ENCODE measurements around the gene REPIN1.

The REPIN1 gene

DNA sequence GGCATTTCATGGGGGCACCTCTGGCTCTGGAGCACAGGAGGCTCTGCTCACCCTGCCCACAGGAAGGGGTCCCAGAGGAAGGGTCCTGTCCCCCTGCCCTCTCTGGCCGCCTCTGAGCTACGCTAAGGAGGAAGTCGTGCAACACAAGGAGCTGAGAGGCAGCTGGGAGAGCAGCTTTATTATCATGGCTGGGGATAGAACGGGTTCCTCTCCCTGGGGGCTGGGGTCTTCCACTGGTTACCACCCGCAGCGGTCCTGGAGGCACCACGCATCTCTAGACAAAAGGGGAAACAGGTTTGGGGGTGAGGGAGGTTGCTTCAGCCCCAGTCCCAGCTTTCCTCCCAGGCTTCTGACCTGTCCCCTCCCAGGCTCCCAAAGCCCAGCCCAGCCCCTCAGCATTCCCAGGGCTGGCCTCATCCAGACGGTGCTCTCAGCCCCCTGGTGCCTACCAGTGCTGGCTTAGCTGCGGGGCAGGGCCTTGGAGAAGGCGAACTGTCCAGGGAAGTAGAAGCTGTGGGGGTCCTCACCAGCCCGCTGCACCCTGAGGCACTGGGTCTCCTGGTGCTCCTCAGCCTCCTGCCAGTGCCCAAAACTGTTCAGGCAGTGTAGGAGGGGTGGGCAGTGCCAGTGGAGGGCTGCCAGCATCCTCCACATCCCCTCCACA is 30.3 kb upstream of the REPIN1 start:
- Histone ChIP-seq H3K27ac (ENCODE audit: extremely low read depth, low read depth, low read length) (no peak overlapping the region), H3K4me3 (ENCODE audit: low read depth, low read length) (no peak overlapping the region), H3K9me3 (ENCODE audit: control insufficient read depth, insufficient read depth, low read depth, low read length) (no peaks in the 10 kb centered on the region), H3K36me3 (ENCODE audit: control insufficient read depth in 2 of 2, insufficient read depth in 1 of 2, low read length in 2 of 2) (peaks cover 0 to 39% of the 10 kb centered on the region in 2 experiments; a peak in 1 of 3 replicates), H3K4me1 (ENCODE audit: control insufficient read depth, insufficient read depth, low read length) (no peaks in the 10 kb centered on the region)
- CTCF ChIA-PET, result interaction anchor here (0.6 kb wide), 1 partner anchor 80 kb away, joined by 3 read pairs; no protein-coding TSS in a partner anchor
- POLR2A ChIA-PET, result no interaction called here
- TF ChIP-seq ZIC2 (tag by site-specific recombination; IDR thresholded peaks at IDR 0.05) (peak; percentile 47), ZNF221 (tag by site-specific recombination; IDR thresholded peaks at IDR 0.05; ENCODE audit: borderline replicate concordance) (no peak), ZNF23 (tag by site-specific recombination; IDR thresholded peaks at IDR 0.05; ENCODE audit: borderline replicate concordance) (no peak), ZNF140 (tag by site-specific recombination; IDR thresholded peaks at IDR 0.05) (no peak)
- TF ChIP-seq, protein P1, sequence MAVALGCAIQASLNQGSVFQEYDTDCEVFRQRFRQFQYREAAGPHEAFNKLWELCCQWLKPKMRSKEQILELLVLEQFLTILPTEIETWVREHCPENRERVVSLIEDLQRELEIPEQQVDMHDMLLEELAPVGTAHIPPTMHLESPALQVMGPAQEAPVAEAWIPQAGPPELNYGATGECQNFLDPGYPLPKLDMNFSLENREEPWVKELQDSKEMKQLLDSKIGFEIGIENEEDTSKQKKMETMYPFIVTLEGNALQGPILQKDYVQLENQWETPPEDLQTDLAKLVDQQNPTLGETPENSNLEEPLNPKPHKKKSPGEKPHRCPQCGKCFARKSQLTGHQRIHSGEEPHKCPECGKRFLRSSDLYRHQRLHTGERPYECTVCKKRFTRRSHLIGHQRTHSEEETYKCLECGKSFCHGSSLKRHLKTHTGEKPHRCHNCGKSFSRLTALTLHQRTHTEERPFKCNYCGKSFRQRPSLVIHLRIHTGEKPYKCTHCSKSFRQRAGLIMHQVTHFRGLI (tag by site-specific recombination; IDR thresholded peaks at IDR 0.05), result peak; percentile 98

DNA sequence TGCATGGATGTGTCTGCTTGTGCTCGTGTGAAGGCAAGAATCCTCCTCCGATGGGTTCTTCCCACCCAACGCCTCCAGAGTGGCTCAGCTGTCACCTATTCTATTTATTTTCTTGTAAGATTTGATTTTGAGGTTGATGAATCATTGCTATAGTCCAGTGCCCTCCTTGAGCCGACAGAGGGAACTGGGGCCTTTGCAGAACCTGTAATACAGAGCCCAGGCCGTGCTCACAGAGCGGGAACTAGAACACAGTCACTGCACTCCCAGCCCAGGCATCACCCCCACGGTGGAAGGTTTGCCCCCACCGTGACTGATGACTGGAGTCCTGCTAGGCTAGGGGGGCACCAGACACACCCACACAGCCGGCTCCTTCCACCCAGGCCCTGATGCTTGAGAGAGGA is 29.2 kb upstream of the REPIN1 start:
- H3K4me3 ChIP-seq (ENCODE audit: low read depth, low read length), result no peak overlapping the region
- CTCF ChIA-PET, result no interaction called here
- H3K36me3 ChIP-seq (ENCODE audit: control insufficient read depth in 2 of 2, insufficient read depth in 1 of 2, low read length in 2 of 2), result peaks cover 0 to 30% of the 10 kb centered on the region in 2 experiments; a peak in 1 of 3 replicates
- no peaks in the 10 kb centered on the region for H3K9me3 ChIP-seq (ENCODE audit: control insufficient read depth, insufficient read depth, low read depth, low read length)
- POLR2A ChIA-PET, result no interaction called here
- no peak overlapping the region for H3K27ac ChIP-seq (ENCODE audit: extremely low read depth, low read depth, low read length)
- H3K4me1 ChIP-seq (ENCODE audit: control insufficient read depth, insufficient read depth, low read length), result no peaks in the 10 kb centered on the region
- TF ChIP-seq ZFHX2 (tag by site-specific recombination; conservative IDR thresholded peaks at IDR 0.05), result peak; percentile 52; the same call in 1 of the 2 replicates
- TF ChIP-seq SP2 (tag by site-specific recombination; IDR thresholded peaks at IDR 0.05), result no peak
- peak; percentile 55; the same call in 1 of the 2 replicates for TF ChIP-seq EGR2 (tag by site-specific recombination; IDR thresholded peaks at IDR 0.05; ENCODE audit: low read depth)
- TF ChIP-seq, protein P2, sequence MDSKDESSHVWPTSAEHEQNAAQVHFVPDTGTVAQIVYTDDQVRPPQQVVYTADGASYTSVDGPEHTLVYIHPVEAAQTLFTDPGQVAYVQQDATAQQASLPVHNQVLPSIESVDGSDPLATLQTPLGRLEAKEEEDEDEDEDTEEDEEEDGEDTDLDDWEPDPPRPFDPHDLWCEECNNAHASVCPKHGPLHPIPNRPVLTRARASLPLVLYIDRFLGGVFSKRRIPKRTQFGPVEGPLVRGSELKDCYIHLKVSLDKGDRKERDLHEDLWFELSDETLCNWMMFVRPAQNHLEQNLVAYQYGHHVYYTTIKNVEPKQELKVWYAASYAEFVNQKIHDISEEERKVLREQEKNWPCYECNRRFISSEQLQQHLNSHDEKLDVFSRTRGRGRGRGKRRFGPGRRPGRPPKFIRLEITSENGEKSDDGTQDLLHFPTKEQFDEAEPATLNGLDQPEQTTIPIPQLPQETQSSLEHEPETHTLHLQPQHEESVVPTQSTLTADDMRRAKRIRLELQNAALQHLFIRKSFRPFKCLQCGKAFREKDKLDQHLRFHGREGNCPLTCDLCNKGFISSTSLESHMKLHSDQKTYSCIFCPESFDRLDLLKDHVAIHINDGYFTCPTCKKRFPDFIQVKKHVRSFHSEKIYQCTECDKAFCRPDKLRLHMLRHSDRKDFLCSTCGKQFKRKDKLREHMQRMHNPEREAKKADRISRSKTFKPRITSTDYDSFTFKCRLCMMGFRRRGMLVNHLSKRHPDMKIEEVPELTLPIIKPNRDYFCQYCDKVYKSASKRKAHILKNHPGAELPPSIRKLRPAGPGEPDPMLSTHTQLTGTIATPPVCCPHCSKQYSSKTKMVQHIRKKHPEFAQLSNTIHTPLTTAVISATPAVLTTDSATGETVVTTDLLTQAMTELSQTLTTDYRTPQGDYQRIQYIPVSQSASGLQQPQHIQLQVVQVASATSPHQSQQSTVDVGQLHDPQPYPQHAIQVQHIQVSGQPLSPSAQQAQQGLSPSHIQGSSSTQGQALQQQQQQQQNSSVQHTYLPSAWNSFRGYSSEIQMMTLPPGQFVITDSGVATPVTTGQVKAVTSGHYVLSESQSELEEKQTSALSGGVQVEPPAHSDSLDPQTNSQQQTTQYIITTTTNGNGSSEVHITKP (tag by site-specific recombination; IDR thresholded peaks at IDR 0.05), result no peak
- TF ChIP-seq ZNF335 (tag by site-specific recombination; conservative IDR thresholded peaks at IDR 0.05), result no peak

DNA sequence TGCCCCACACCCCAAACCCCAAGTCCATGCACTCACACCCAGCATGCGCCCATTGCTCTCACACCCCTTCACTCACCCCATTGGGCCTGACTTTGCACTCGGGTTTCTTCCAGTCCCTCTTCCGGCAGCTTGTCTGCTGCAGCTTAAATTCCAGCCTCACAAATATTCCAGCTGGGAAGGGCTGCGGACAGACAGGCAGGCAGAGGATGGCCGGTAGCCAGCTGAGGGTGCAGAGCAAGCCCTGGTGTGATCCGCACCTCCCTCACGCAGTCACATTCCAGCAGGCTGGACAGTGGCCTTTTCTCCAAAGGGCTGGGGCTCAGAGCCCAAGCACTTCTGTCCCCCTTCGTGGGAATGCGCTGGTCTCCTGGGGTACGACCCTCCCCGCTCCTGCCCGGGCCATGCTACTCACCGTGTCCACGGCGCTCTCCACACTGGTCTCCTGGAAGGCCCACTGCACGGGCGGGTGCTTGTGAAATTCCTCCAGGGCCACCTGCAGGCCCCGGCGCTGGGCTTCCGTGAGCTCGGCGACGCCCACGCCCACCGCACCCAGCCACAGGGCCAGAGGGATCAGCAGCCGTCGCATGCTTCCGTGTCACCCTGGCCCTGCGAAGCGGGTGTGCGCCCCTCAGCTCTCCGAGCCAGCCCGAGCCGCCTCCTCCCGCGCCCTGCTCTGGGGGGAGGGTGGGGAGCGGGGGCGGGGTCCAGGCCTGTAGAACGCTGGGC is 28.4 kb upstream of the REPIN1 start:
- peaks cover 0 to 30% of the 10 kb centered on the region in 2 experiments; a peak in 1 of 3 replicates for H3K36me3 ChIP-seq (ENCODE audit: control insufficient read depth in 2 of 2, insufficient read depth in 1 of 2, low read length in 2 of 2)
- H3K9me3 ChIP-seq (ENCODE audit: control insufficient read depth, insufficient read depth, low read depth, low read length), result no peaks in the 10 kb centered on the region
- CTCF ChIA-PET, result interaction anchor here (0.5 kb wide), 1 partner anchor 433 kb away, joined by 3 read pairs; no protein-coding TSS in a partner anchor
- no peaks in the 10 kb centered on the region for H3K4me1 ChIP-seq (ENCODE audit: control insufficient read depth, insufficient read depth, low read length)
- H3K4me3 ChIP-seq (ENCODE audit: low read depth, low read length), result no peak overlapping the region
- TF ChIP-seq, protein P3, sequence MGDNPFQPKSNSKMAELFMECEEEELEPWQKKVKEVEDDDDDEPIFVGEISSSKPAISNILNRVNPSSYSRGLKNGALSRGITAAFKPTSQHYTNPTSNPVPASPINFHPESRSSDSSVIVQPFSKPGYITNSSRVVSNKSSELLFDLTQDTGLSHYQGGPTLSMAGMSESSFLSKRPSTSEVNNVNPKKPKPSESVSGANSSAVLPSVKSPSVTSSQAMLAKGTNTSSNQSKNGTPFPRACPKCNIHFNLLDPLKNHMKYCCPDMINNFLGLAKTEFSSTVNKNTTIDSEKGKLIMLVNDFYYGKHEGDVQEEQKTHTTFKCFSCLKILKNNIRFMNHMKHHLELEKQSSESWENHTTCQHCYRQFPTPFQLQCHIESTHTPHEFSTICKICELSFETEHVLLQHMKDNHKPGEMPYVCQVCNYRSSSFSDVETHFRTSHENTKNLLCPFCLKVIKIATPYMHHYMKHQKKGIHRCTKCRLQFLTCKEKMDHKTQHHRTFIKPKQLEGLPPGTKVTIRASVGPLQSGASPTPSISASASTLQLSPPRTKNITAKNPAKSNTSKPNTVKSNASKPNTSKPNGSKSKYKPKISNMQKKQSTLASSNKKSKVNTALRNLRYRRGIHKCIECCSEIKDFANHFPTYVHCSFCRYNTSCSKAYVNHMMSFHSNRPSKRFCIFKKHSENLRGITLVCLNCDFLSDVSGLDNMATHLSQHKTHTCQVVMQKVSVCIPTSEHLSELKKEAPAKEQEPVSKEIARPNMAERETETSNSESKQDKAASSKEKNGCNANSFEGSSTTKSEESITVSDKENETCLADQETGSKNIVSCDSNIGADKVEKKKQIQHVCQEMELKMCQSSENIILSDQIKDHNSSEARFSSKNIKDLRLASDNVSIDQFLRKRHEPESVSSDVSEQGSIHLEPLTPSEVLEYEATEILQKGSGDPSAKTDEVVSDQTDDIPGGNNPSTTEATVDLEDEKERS (tag by site-specific recombination; IDR thresholded peaks at IDR 0.05), result no peak
- TF ChIP-seq ZNF155 (tag by site-specific recombination; IDR thresholded peaks at IDR 0.05), result no peak
- TF ChIP-seq ZNF600 (tag by site-specific recombination; IDR thresholded peaks at IDR 0.05), result peak; percentile 43; the same call in 1 of the 2 replicates
- TF ChIP-seq ZBTB8A (tag by site-specific recombination; IDR thresholded peaks at IDR 0.05), result no peak
- no peak for TF ChIP-seq KLF9 (tag by site-specific recombination; IDR thresholded peaks at IDR 0.05; ENCODE audit: low read depth)
- no peak overlapping the region for H3K27ac ChIP-seq (ENCODE audit: extremely low read depth, low read depth, low read length)
- POLR2A ChIA-PET, result no interaction called here
